Lower leg skin (tissue), 4 donors: ENCODE results near the gene HCAR1. TPM values are rescaled to one million over a fixed set of nuclear protein-coding genes. Genes with fewer than 3 reads are reported as not detected.
A peak's percentile ranks its signal among the peaks of the same experiment; 100 is the strongest.

Source experiments
- DNase-seq, 2 donors: peaks; one replicate each; pipeline ENCODE4 v3.0.0-alpha.2; 2019; ENCODE audit warnings: low spot score in 2 of 2
- H3K4me3 ChIP-seq: fragments of 200-600 bp; sonication (generic); 2 replicates; pipeline ENCODE4 v1.5.1; 2017; ENCODE audit warnings: mild to moderate bottlenecking, low read depth; ENCODE audit not compliant: poor library complexity, severe bottlenecking
- CTCF ChIP-seq, 3 donors: fragments of 450-650 bp; IDR thresholded peaks; one replicate each; pipeline ENCODE4 v1.5.1; 2016; ENCODE audit warnings: antibody characterized with exemption in 3 of 3, mild to moderate bottlenecking in 3 of 3, moderate library complexity in 2 of 3
- POLR2A ChIP-seq, 2 donors: fragments of 450-650 bp; IDR thresholded peaks; one replicate each; pipeline ENCODE4 v1.6.1; 2016 to 2017; ENCODE audit warnings: antibody characterized with exemption in 2 of 2, mild to moderate bottlenecking in 1 of 2, moderate library complexity in 1 of 2
- whole genome bisulfite sequencing, 2 donors: methylation state at CpG; one replicate each; pipeline ENCODE4 v1.1.5; 2018; 5-methylcytosine and 5-hydroxymethylcytosine counted together
- intact Hi-C: fragments of 100-400 bp; cut with DNase I; formaldehyde crosslinking; loops from one replicate; pipeline ENCODE4 v1.15.0; 2023; ENCODE audit warnings: low total_unique reads
- total RNA-seq, 4 donors: library from RNA; depleted of rRNA; stranded (reverse); fragments of >200 nt; gene quantifications; one replicate each; pipeline ENCODE4 v1.1.0, GENCODE V29; 2016

The HCAR1 gene
- total RNA-seq, 4 donors from 2014 or later, result 0.15 to 0.39 (median 0.18) TPM

GRCh38 chr12:122732611-122733010 lies 2.0 kb upstream of the HCAR1 start:
- H3K4me3 ChIP-seq, result no peak overlapping the region
- peak in 1 of 2 donors; percentile 3 for DNase-seq
- TF ChIP-seq POLR2A (IDR thresholded peaks at IDR 0.05) (no peak), CTCF (IDR thresholded peaks at IDR 0.05) (no peak)
- intact Hi-C loops, result no loop called here
- 88 to 91% methylated on average over 4 of the region's 4 CpGs for WGBS, 2 donors

GRCh38 chr12:122732170-122732569 lies 1.5 kb upstream of the HCAR1 start:
- no peak overlapping the region for H3K4me3 ChIP-seq
- TF ChIP-seq POLR2A (IDR thresholded peaks at IDR 0.05) (no peak), CTCF (IDR thresholded peaks at IDR 0.05) (no peak)
- intact Hi-C loops, result no loop called here
- 73 to 80% methylated on average over 3 of the region's 3 CpGs for WGBS, 2 donors
- DNase-seq, result no peak

GRCh38 chr12:122729583-122730214 lies 945 bp downstream of the HCAR1 start:
- intact Hi-C loops, result no loop called here
- no peak for DNase-seq
- TF ChIP-seq POLR2A (IDR thresholded peaks at IDR 0.05), result no peak
- no peak for TF ChIP-seq CTCF (IDR thresholded peaks at IDR 0.05)
- WGBS, 2 donors, result 86 to 92% methylated on average over 26 to 27 of the region's 27 CpGs
- H3K4me3 ChIP-seq, result no peak overlapping the region

- TF ChIP-seq POLR2A (IDR thresholded peaks at IDR 0.05) (no peak), CTCF (IDR thresholded peaks at IDR 0.05) (no peak)
- WGBS, 2 donors, result 38 to 42% methylated on average over 5 of the region's 5 CpGs
- no peak for DNase-seq
- intact Hi-C loops, result no loop called here
- H3K4me3 ChIP-seq, result no peak overlapping the region
Measured at GRCh38 chr12:122726080-122726558, 4.5 kb downstream of the HCAR1 start.

- intact Hi-C loops, result no loop called here
- DNase-seq, result no peak
Measured at GRCh38 chr12:122725452-122726079, 5.1 kb downstream of the HCAR1 start.

More at GRCh38 chr12:122725452-122726079, 5.1 kb downstream of the HCAR1 start:
- TF ChIP-seq CTCF (IDR thresholded peaks at IDR 0.05) (no peak), POLR2A (IDR thresholded peaks at IDR 0.05) (no peak)
- 67 to 76% methylated on average over 6 of the region's 6 CpGs for WGBS, 2 donors
- no peak overlapping the region for H3K4me3 ChIP-seq
